ENCODE measurements around the gene SARNP. TPM values are rescaled to one million over a fixed set of nuclear protein-coding genes. Genes with fewer than 3 reads are reported as not detected.

The SARNP gene
- total RNA-seq, 1 donor = 53.6 TPM

DNA sequence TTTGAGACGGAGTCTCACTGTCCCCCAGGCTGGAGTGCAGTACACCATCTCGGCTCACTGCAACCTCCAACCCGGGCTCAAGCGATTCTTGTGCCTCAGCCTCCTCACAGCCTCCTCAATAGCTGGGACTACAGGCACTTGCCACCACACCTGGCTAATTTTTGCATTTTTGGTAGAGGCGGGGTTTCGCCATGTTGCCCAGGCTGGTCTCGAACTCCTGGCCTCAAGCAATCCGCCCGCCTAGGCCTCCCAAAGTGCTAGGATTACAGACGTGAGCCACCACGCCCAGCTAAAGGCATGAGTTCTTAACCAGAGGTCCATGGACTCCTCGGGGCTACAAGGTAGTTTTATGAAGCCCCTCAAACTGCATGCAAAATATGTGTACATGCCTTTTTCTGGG is 2.1 kb downstream of the SARNP start:
- peak overlapping the region; percentile 27 for H3K4me3 ChIP-seq (ENCODE audit: insufficient read depth, low read length)
- peaks cover 31% of the 10 kb centered on the region for H3K36me3 ChIP-seq (ENCODE audit: insufficient read depth, low read length)

DNA sequence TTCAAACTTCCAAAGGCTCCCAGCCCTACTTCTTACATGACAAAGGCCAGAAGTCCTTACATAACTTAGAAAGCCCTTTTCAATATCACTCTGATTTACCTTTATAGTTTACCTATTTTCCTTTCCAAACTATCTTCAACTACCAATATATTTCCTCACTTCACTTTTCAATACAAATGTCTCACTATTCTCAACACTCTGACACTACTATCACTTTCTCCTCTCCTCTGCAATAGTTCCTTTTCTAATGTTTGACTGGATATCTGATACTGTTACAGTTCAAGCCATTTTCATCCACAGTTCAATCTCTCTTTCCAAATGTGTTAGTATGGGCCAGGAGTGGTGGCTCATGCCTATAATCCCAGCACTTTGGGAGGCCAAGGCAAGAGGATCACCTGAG is 3.3 kb downstream of the SARNP start:
- H3K36me3 ChIP-seq (ENCODE audit: insufficient read depth, low read length) = peaks cover 22% of the 10 kb centered on the region
- H3K9me3 ChIP-seq (ENCODE audit: low read depth, low read length) = no peaks in the 10 kb centered on the region
- TF ChIP-seq, protein P1, sequence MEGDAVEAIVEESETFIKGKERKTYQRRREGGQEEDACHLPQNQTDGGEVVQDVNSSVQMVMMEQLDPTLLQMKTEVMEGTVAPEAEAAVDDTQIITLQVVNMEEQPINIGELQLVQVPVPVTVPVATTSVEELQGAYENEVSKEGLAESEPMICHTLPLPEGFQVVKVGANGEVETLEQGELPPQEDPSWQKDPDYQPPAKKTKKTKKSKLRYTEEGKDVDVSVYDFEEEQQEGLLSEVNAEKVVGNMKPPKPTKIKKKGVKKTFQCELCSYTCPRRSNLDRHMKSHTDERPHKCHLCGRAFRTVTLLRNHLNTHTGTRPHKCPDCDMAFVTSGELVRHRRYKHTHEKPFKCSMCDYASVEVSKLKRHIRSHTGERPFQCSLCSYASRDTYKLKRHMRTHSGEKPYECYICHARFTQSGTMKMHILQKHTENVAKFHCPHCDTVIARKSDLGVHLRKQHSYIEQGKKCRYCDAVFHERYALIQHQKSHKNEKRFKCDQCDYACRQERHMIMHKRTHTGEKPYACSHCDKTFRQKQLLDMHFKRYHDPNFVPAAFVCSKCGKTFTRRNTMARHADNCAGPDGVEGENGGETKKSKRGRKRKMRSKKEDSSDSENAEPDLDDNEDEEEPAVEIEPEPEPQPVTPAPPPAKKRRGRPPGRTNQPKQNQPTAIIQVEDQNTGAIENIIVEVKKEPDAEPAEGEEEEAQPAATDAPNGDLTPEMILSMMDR (IDR thresholded peaks at IDR 0.05; ENCODE audit: extremely low read depth, low read depth, low read length) = no peak
- no peak overlapping the region for H3K27ac ChIP-seq (ENCODE audit: low read depth, low read length)
- peaks cover 25% of the 10 kb centered on the region for H3K4me1 ChIP-seq (ENCODE audit: insufficient read depth, low read length)
- peaks cover 46% of the 10 kb centered on the region for H4K20me1 ChIP-seq (ENCODE audit: insufficient read depth, low read length)
- H3K4me2 ChIP-seq (ENCODE audit: insufficient read depth, low read length) = no peak overlapping the region
- no peak overlapping the region for H3K4me3 ChIP-seq (ENCODE audit: insufficient read depth, low read length)
- H2AFZ ChIP-seq (ENCODE audit: low read length) = no peak overlapping the region
- peak; percentile 64 for DNase-seq (ENCODE audit: insufficient read length, low spot score, missing footprints)
- H3K79me2 ChIP-seq (ENCODE audit: insufficient read depth, low read length) = peaks cover 93% of the 10 kb centered on the region
- H3K27me3 ChIP-seq (ENCODE audit: insufficient read depth, low read length) = no peaks in the 10 kb centered on the region

More for the DNA sequence above, 2.1 kb downstream of the SARNP start:
- no peaks in the 10 kb centered on the region for H3K27me3 ChIP-seq (ENCODE audit: insufficient read depth, low read length)
- no peaks in the 10 kb centered on the region for H3K9me3 ChIP-seq (ENCODE audit: low read depth, low read length)
- no peak overlapping the region for H3K27ac ChIP-seq (ENCODE audit: low read depth, low read length)
- no peak overlapping the region for H2AFZ ChIP-seq (ENCODE audit: low read length)
- H3K4me1 ChIP-seq (ENCODE audit: insufficient read depth, low read length) = peaks cover 25% of the 10 kb centered on the region
- no peak for DNase-seq (ENCODE audit: insufficient read length, low spot score, missing footprints)
- peaks cover 41% of the 10 kb centered on the region for H4K20me1 ChIP-seq (ENCODE audit: insufficient read depth, low read length)
- peaks cover 88% of the 10 kb centered on the region for H3K79me2 ChIP-seq (ENCODE audit: insufficient read depth, low read length)
- H3K4me2 ChIP-seq (ENCODE audit: insufficient read depth, low read length) = peak overlapping the region; percentile 93
- TF ChIP-seq, protein P1 (IDR thresholded peaks at IDR 0.05; ENCODE audit: extremely low read depth, low read depth, low read length) = no peak

DNA sequence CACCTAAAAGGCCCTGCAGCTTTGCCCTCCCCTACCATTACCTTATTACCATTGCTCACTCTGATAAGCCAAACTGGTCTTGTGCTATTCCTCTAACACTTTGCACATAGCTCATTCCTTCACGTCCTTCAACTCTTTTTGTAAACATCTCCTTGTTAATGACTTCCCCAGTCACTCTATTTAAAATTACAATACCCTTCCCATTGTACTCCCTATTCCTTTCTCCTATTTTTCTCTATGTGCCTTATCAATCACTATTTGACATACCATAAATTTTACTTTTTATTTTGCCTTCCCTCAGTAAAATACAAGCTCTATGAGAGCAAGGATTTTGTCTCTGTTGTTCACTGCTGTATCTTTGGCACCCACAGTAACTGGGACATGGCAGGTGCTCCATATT is 5.4 kb downstream of the SARNP start:
- no peak overlapping the region for H3K4me2 ChIP-seq (ENCODE audit: insufficient read depth, low read length)
- H2AFZ ChIP-seq (ENCODE audit: low read length) = no peak overlapping the region
- H3K27ac ChIP-seq (ENCODE audit: low read depth, low read length) = no peak overlapping the region
- H3K36me3 ChIP-seq (ENCODE audit: insufficient read depth, low read length) = peaks cover 35% of the 10 kb centered on the region
- H3K27me3 ChIP-seq (ENCODE audit: insufficient read depth, low read length) = no peaks in the 10 kb centered on the region
- no peak for DNase-seq (ENCODE audit: insufficient read length, low spot score, missing footprints)
- H3K4me1 ChIP-seq (ENCODE audit: insufficient read depth, low read length) = peaks cover 14% of the 10 kb centered on the region
- H3K79me2 ChIP-seq (ENCODE audit: insufficient read depth, low read length) = peaks cover 97% of the 10 kb centered on the region
- H3K9me3 ChIP-seq (ENCODE audit: low read depth, low read length) = no peaks in the 10 kb centered on the region
- H3K4me3 ChIP-seq (ENCODE audit: insufficient read depth, low read length) = no peak overlapping the region
- H4K20me1 ChIP-seq (ENCODE audit: insufficient read depth, low read length) = peaks cover 53% of the 10 kb centered on the region
- TF ChIP-seq, protein P1 (IDR thresholded peaks at IDR 0.05; ENCODE audit: extremely low read depth, low read depth, low read length) = no peak

DNA sequence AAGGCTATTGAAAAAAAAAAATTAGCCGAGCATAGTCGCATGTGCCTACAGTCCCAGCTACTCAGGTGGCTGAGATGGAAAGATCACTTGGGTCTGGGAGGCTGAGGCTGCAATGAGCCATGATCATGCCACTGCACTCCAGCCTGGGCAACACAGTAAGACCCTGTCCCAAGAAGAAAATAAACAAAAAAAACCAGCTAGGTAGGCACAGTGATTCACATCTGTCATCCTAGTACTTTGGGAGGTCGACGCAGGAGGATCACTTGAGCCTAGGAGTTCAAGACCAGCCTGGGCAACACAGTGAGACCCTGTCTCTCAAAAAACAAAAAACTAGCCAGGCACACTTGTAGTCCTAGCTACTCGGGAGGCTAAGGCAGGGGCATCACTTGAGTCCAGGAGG is 8.2 kb downstream of the SARNP start:
- peaks cover 43% of the 10 kb centered on the region for H4K20me1 ChIP-seq (ENCODE audit: insufficient read depth, low read length)
- H3K4me1 ChIP-seq (ENCODE audit: insufficient read depth, low read length) = no peaks in the 10 kb centered on the region
- H3K9me3 ChIP-seq (ENCODE audit: low read depth, low read length) = no peaks in the 10 kb centered on the region
- no peak overlapping the region for H3K27ac ChIP-seq (ENCODE audit: low read depth, low read length)
- TF ChIP-seq, protein P1 (IDR thresholded peaks at IDR 0.05; ENCODE audit: extremely low read depth, low read depth, low read length) = no peak
- no peak overlapping the region for H3K4me2 ChIP-seq (ENCODE audit: insufficient read depth, low read length)
- H3K79me2 ChIP-seq (ENCODE audit: insufficient read depth, low read length) = peaks cover 97% of the 10 kb centered on the region
- no peak for DNase-seq (ENCODE audit: insufficient read length, low spot score, missing footprints)
- no peaks in the 10 kb centered on the region for H3K27me3 ChIP-seq (ENCODE audit: insufficient read depth, low read length)
- H3K4me3 ChIP-seq (ENCODE audit: insufficient read depth, low read length) = no peak overlapping the region
- peaks cover 39% of the 10 kb centered on the region for H3K36me3 ChIP-seq (ENCODE audit: insufficient read depth, low read length)
- no peak overlapping the region for H2AFZ ChIP-seq (ENCODE audit: low read length)
